Ishikawa (cell line): ENCODE results near the gene LRWD1.

Experiments used
- CEBPB ChIP-seq: IDR thresholded peaks from 2 replicates; pipeline ENCODE4 v1.6.1; 2012
- CREB1 ChIP-seq: IDR thresholded peaks from 2 replicates; pipeline ENCODE4 v1.6.1; 2012; ENCODE audit warnings: low read depth
- EP300 ChIP-seq: IDR thresholded peaks from 2 replicates; pipeline ENCODE4 v1.6.1; 2012; ENCODE audit warnings: borderline replicate concordance
- FOXM1 ChIP-seq: IDR thresholded peaks from 2 replicates; pipeline ENCODE4 v1.6.1; 2012; ENCODE audit warnings: low read depth, borderline replicate concordance
- NFIC ChIP-seq: IDR thresholded peaks from 2 replicates; pipeline ENCODE4 v1.6.1; 2012
- RAD21 ChIP-seq: IDR thresholded peaks from 2 replicates; pipeline ENCODE4 v1.6.1; 2012; ENCODE audit warnings: low read depth
- TAF1 ChIP-seq: IDR thresholded peaks from 2 replicates; pipeline ENCODE4 v1.6.1; 2012; ENCODE audit warnings: low read depth, mild to moderate bottlenecking
- TCF12 ChIP-seq: IDR thresholded peaks from 2 replicates; pipeline ENCODE4 v1.6.1; 2012; ENCODE audit warnings: low read depth
- YY1 ChIP-seq: IDR thresholded peaks from 2 replicates; pipeline ENCODE4 v1.6.1; 2012; ENCODE audit warnings: low read depth
- TF ChIP-seq, protein P1 (sequence below): IDR thresholded peaks from 2 replicates; pipeline ENCODE4 v1.6.1; 2012
- TF ChIP-seq, protein P2 (sequence below): IDR thresholded peaks from 2 replicates; pipeline ENCODE4 v1.6.1; 2012
- TF ChIP-seq, protein P3 (sequence below): IDR thresholded peaks from 2 replicates; pipeline ENCODE4 v1.6.1; 2012; ENCODE audit warnings: low read depth, mild to moderate bottlenecking

GRCh38 chr7:102471791-102472125, 7.0 kb downstream of the LRWD1 start:
- TF ChIP-seq RAD21: no peak
- no peak for TF ChIP-seq CEBPB
- TF ChIP-seq, protein P1, sequence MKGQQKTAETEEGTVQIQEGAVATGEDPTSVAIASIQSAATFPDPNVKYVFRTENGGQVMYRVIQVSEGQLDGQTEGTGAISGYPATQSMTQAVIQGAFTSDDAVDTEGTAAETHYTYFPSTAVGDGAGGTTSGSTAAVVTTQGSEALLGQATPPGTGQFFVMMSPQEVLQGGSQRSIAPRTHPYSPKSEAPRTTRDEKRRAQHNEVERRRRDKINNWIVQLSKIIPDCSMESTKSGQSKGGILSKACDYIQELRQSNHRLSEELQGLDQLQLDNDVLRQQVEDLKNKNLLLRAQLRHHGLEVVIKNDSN: no peak
- TF ChIP-seq FOXM1: no peak
- TF ChIP-seq TCF12: no peak
- TF ChIP-seq, protein P2, sequence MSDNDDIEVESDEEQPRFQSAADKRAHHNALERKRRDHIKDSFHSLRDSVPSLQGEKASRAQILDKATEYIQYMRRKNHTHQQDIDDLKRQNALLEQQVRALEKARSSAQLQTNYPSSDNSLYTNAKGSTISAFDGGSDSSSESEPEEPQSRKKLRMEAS: no peak
- TF ChIP-seq, protein P3, sequence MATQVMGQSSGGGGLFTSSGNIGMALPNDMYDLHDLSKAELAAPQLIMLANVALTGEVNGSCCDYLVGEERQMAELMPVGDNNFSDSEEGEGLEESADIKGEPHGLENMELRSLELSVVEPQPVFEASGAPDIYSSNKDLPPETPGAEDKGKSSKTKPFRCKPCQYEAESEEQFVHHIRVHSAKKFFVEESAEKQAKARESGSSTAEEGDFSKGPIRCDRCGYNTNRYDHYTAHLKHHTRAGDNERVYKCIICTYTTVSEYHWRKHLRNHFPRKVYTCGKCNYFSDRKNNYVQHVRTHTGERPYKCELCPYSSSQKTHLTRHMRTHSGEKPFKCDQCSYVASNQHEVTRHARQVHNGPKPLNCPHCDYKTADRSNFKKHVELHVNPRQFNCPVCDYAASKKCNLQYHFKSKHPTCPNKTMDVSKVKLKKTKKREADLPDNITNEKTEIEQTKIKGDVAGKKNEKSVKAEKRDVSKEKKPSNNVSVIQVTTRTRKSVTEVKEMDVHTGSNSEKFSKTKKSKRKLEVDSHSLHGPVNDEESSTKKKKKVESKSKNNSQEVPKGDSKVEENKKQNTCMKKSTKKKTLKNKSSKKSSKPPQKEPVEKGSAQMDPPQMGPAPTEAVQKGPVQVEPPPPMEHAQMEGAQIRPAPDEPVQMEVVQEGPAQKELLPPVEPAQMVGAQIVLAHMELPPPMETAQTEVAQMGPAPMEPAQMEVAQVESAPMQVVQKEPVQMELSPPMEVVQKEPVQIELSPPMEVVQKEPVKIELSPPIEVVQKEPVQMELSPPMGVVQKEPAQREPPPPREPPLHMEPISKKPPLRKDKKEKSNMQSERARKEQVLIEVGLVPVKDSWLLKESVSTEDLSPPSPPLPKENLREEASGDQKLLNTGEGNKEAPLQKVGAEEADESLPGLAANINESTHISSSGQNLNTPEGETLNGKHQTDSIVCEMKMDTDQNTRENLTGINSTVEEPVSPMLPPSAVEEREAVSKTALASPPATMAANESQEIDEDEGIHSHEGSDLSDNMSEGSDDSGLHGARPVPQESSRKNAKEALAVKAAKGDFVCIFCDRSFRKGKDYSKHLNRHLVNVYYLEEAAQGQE: no peak
- TF ChIP-seq EP300: no peak
- no peak for TF ChIP-seq NFIC
- TF ChIP-seq YY1: no peak
- no peak for TF ChIP-seq CREB1
- no peak for TF ChIP-seq TAF1
